ENCODE measurements around the gene FRMD4A. TPM values are rescaled to one million over a fixed set of nuclear protein-coding genes. Genes with fewer than 3 reads are reported as not detected.
A peak's percentile ranks its signal among the peaks of the same experiment; 100 is the strongest.

The FRMD4A gene
- polyA plus RNA-seq, 1 donor (not counting 4 experiments of a cell fraction or from before 2014, with no cell fraction given), result 12.9 TPM

DNA sequence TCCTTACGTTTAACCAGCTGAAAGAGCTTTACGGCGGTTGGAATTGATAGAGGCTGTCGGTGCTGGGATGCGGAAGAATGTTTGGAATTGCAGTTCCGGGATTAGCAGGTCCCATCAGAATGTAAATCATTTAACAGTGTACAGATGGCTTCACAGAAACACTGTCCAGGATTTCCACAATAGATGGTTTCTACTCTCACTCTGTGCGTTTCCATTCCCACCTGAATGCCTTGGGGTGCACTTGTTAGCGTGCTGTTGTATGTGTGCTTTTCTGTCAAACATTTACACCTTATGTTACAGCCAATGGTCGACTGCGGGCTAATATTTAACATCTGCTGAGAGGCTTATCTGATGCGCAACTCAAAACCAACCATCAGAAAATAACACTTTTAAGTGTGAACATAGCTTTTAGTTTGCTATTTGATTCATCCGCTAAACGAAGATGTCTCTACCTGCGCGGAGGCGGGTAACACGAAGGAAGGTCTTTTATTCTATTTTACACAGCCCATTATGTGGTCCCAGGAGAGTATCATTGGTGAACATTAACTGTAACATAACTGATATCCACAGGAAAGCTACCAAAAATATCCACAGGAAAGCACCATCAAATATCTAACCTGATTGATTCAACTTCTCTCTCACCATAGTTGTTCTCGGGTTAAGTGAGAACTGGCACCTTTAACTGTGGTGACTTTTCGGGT, 564.9 kb downstream of the FRMD4A start:
- no peaks in the 10 kb centered on the region for H3K79me2 ChIP-seq (ENCODE audit: control insufficient read depth, insufficient read depth, low read length)
- H3K4me1 ChIP-seq (ENCODE audit: control insufficient read depth, extremely low read depth, insufficient read depth, low read length), result peaks cover 23% of the 10 kb centered on the region
- FAIRE-seq (no peak), DNase-seq (ENCODE audit: low read depth, low spot score) (no peak)
- dilution Hi-C loops (cut with MboI; ENCODE audit: extremely low pct_ligation_motif_present, low sequenced_read_pairs), result no loop called here
- H2AFZ ChIP-seq (ENCODE audit: control insufficient read depth, low read length), result no peak overlapping the region
- no peak overlapping the region for H3K27ac ChIP-seq (ENCODE audit: control insufficient read depth, insufficient read depth, low read length)
- H4K20me1 ChIP-seq (ENCODE audit: control insufficient read depth, extremely low read depth, insufficient read depth, low read length), result no peaks in the 10 kb centered on the region
- H3K9ac ChIP-seq (ENCODE audit: control insufficient read depth, extremely low read depth, insufficient read depth, low read length), result no peak overlapping the region
- H3K27me3 ChIP-seq (ENCODE audit: control insufficient read depth, extremely low read depth, insufficient read depth, low read length), result no peaks in the 10 kb centered on the region
- H3K9me3 ChIP-seq (ENCODE audit: control insufficient read depth, low read depth, low read length), result no peaks in the 10 kb centered on the region
- no peaks in the 10 kb centered on the region for H3K36me3 ChIP-seq (ENCODE audit: control insufficient read depth in 2 of 2, extremely low read depth in 1 of 2, insufficient read depth in 2 of 2, low read length in 2 of 2)
- TF ChIP-seq, protein P1, sequence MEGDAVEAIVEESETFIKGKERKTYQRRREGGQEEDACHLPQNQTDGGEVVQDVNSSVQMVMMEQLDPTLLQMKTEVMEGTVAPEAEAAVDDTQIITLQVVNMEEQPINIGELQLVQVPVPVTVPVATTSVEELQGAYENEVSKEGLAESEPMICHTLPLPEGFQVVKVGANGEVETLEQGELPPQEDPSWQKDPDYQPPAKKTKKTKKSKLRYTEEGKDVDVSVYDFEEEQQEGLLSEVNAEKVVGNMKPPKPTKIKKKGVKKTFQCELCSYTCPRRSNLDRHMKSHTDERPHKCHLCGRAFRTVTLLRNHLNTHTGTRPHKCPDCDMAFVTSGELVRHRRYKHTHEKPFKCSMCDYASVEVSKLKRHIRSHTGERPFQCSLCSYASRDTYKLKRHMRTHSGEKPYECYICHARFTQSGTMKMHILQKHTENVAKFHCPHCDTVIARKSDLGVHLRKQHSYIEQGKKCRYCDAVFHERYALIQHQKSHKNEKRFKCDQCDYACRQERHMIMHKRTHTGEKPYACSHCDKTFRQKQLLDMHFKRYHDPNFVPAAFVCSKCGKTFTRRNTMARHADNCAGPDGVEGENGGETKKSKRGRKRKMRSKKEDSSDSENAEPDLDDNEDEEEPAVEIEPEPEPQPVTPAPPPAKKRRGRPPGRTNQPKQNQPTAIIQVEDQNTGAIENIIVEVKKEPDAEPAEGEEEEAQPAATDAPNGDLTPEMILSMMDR (optimal IDR thresholded peaks at IDR 0.05 in 1 of 3, IDR thresholded peaks at IDR 0.05 in 1 of 3, conservative IDR thresholded peaks at IDR 0.05 in 1 of 3; ENCODE audit: extremely low read depth in 1 of 3, insufficient read depth in 2 of 3, low read length in 3 of 3), result no peak
- no peak for TF ChIP-seq EZH2 (IDR thresholded peaks at IDR 0.05; ENCODE audit: low read length)
- H3K4me2 ChIP-seq (ENCODE audit: control insufficient read depth, extremely low read depth, insufficient read depth, low read depth, low read length), result no peak overlapping the region
- H3K9me1 ChIP-seq (ENCODE audit: control insufficient read depth, extremely low read depth, insufficient read depth, low read length), result no peaks in the 10 kb centered on the region
- H3K4me3 ChIP-seq (ENCODE audit: control insufficient read depth in 2 of 3, extremely low read depth in 1 of 3, insufficient read depth in 2 of 3, low read depth in 1 of 3, low read length in 3 of 3), result no peak overlapping the region

DNA sequence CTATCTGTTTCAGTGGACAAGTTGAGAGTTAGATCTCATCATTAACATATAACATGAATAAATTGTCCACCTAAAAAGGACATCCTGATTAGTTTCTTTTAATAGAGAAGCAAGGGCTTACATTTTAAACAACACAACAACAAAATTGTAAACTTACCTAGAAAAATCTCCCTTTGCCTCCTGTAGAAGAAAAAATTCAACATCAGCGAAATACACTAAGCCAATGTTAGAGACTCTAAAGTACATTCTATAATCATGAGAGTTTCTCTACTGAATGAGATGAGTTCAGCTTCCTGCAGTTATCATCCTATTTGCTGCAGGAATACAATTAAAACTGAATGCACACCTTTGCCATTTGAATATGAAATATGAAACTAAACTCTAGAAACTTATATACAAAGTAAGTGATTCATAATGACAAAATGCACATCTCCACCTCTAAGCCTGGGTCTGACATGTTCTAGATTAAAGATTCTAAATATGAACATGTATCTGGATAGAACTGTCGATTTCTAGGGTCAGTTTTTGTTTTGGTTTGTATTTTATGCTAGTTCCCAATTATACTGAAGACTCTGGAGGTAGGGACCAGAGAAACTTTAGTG, 569.1 kb downstream of the FRMD4A start:
- TF ChIP-seq, protein P1 (optimal IDR thresholded peaks at IDR 0.05 in 1 of 3, IDR thresholded peaks at IDR 0.05 in 1 of 3, conservative IDR thresholded peaks at IDR 0.05 in 1 of 3; ENCODE audit: extremely low read depth in 1 of 3, insufficient read depth in 2 of 3, low read length in 3 of 3), result no peak
- no peak for TF ChIP-seq EZH2 (IDR thresholded peaks at IDR 0.05; ENCODE audit: low read length)
- no peak for FAIRE-seq
- H3K9ac ChIP-seq (ENCODE audit: control insufficient read depth, extremely low read depth, insufficient read depth, low read length), result no peak overlapping the region

More for the DNA sequence above, 569.1 kb downstream of the FRMD4A start:
- no peaks in the 10 kb centered on the region for H3K79me2 ChIP-seq (ENCODE audit: control insufficient read depth, insufficient read depth, low read length)
- no peak overlapping the region for H2AFZ ChIP-seq (ENCODE audit: control insufficient read depth, low read length)
- H3K4me2 ChIP-seq (ENCODE audit: control insufficient read depth, extremely low read depth, insufficient read depth, low read depth, low read length), result peak overlapping the region; percentile 25
- dilution Hi-C loops (cut with MboI; ENCODE audit: extremely low pct_ligation_motif_present, low sequenced_read_pairs), result no loop called here
- H4K20me1 ChIP-seq (ENCODE audit: control insufficient read depth, extremely low read depth, insufficient read depth, low read length), result no peaks in the 10 kb centered on the region
- DNase-seq (ENCODE audit: low read depth, low spot score), result no peak
- H3K4me1 ChIP-seq (ENCODE audit: control insufficient read depth, extremely low read depth, insufficient read depth, low read length), result peaks cover 39% of the 10 kb centered on the region
- H3K9me3 ChIP-seq (ENCODE audit: control insufficient read depth, low read depth, low read length), result no peaks in the 10 kb centered on the region
- no peak overlapping the region for H3K4me3 ChIP-seq (ENCODE audit: control insufficient read depth in 2 of 3, extremely low read depth in 1 of 3, insufficient read depth in 2 of 3, low read depth in 1 of 3, low read length in 3 of 3)
- no peak overlapping the region for H3K27ac ChIP-seq (ENCODE audit: control insufficient read depth, insufficient read depth, low read length)
- H3K9me1 ChIP-seq (ENCODE audit: control insufficient read depth, extremely low read depth, insufficient read depth, low read length), result no peaks in the 10 kb centered on the region
- H3K36me3 ChIP-seq (ENCODE audit: control insufficient read depth in 2 of 2, extremely low read depth in 1 of 2, insufficient read depth in 2 of 2, low read length in 2 of 2), result no peaks in the 10 kb centered on the region
- H3K27me3 ChIP-seq (ENCODE audit: control insufficient read depth, extremely low read depth, insufficient read depth, low read length), result no peaks in the 10 kb centered on the region
